Adrenal gland (tissue), 12 donors: ENCODE measurements around the gene ARHGEF4. TPM values are rescaled to one million over a fixed set of nuclear protein-coding genes. Genes with fewer than 3 reads are reported as not detected.
A peak's percentile ranks its signal among the peaks of the same experiment; 100 is the strongest.

Experiments used
- DNase-seq, 7 donors: peaks; one replicate each; pipeline ENCODE4 v3.0.0-alpha.2; 2019 to 2020
- H3K27ac ChIP-seq, 5 donors: fragments of 200-600 bp; sonication (generic) in 4 of 5; 1 replicate in 3 of 5; 2 replicates in 2 of 5; pipeline versions ENCODE4 v1.5.1 to v1.8.0; 2016 to 2020; ENCODE audit warnings: mild to moderate bottlenecking in 1 of 5
- H3K27me3 ChIP-seq: fragments of 200-600 bp; 2 replicates; pipeline ENCODE4 v1.8.0; 2021
- H3K36me3 ChIP-seq, 2 donors: fragments of 200-600 bp; replicated peaks in 1 of 2; 1 replicate in 1 of 2; 2 replicates in 1 of 2; pipeline versions ENCODE4 v1.5.1 to v1.8.0; 2018 to 2022
- H3K4me1 ChIP-seq, 2 donors: fragments of 200-600 bp; replicated peaks in 1 of 2; 1 replicate in 1 of 2; 2 replicates in 1 of 2; pipeline versions ENCODE4 v1.5.1 to v1.8.0; 2018 to 2021
- H3K4me3 ChIP-seq, 4 donors: fragments of 200-600 bp; sonication (generic) in 3 of 4; one replicate each; pipeline ENCODE4 v1.5.1; 2016 to 2018
- H3K9me3 ChIP-seq, 3 donors: fragments of 200-600 bp; sonication (generic) in 1 of 3; replicated peaks in 1 of 3; 1 replicate in 2 of 3; 2 replicates in 1 of 3; pipeline versions ENCODE4 v1.5.1 to v1.8.0; 2016 to 2021
- CTCF ChIP-seq, 6 experiments: fragments of 450-650 bp in 4 of 6; fragments of 200-600 bp in 2 of 6; sonication (generic) in 1 of 6; IDR thresholded peaks; 1 replicate in 5 of 6; 2 replicates in 1 of 6; pipeline versions ENCODE4 v1.5.1 to v1.8.0; 2016 to 2021; ENCODE audit warnings: antibody characterized with exemption in 6 of 6, mild to moderate bottlenecking in 2 of 6, moderate library complexity in 1 of 6
- POLR2A ChIP-seq, 2 donors: fragments of 450-650 bp; IDR thresholded peaks; one replicate each; pipeline ENCODE4 v1.6.1; 2017; ENCODE audit warnings: antibody characterized with exemption in 2 of 2, mild to moderate bottlenecking in 2 of 2, moderate library complexity in 1 of 2
- WGBS, 4 donors: extraction: QIAGEN DNeasy Blood & Tissue Kit in 2 of 4; methylation state at CpG; one replicate each; pipeline versions ENCODE4 v1.1.5 to v1.1.7; 2013 to 2017; 5-methylcytosine and 5-hydroxymethylcytosine counted together
- intact Hi-C, 2 donors: fragments of 100-400 bp; cut with DNase I; formaldehyde crosslinking; loops; one replicate each; pipeline versions ENCODE4 v1.14.1 to v1.15.0; 2022 to 2023
- polyA plus RNA-seq, 3 donors: library from polyadenylated mRNA; stranded (reverse); fragments of 200-250 nt in 2 of 3; fragments of 350-450 nt in 1 of 3; fragmentation: Illumina TruSeq in 1 of 3; extraction: RNeasy Lipid Tissue Mini Kit (QIAGEN cat#74804) in 1 of 3; gene quantifications; one replicate each; pipeline ENCODE4 v1.2.3, GENCODE V29; 2013 to 2014
- total RNA-seq, 9 donors: library from RNA; depleted of rRNA in 4 of 9; stranded (reverse); fragments of >200 nt in 4 of 9; fragments of 120-200 nt in 1 of 9; fragmentation: NEBNext Ultra II Directional in 1 of 9; extraction: Animal tissue kit (Norgen Biotek cat#: 25700) in 1 of 9; gene quantifications; one replicate each; pipeline versions ENCODE4 v1.1.0 to v1.2.4, GENCODE V29; 2013 to 2023
- donor health status: healthy with polysubstance abuse.
- donor health status: Bipolar disorder and iron deficiency.
- donor health status: DM: yes; HTN: yes; CAD: no.
- donor health status: DM: no; HTN: no; CAD: no.
- donor health status: DM: no; HTN: no; CAD: no.
- donor health status: DM: yes; HTN: yes; CAD: no.

Gene ARHGEF4
- total and polyA plus RNA-seq, 12 donors = 0.97 to 40.4 (median 5.1) TPM

GRCh38 chr2:130963196-130963848 is 126.6 kb downstream of the ARHGEF4 start:
- no peak for DNase-seq
- peaks cover 0 to 5% of the 10 kb centered on the region in 2 donors for H3K4me1 ChIP-seq
- 0 to 5% (median 2%) methylated on average over 1 to 90 of the region's 90 CpGs for WGBS, 4 donors
- no peak overlapping the region for H3K4me3 ChIP-seq
- peaks cover 7% of the 10 kb centered on the region for H3K27me3 ChIP-seq
- H3K9me3 ChIP-seq = no peaks in the 10 kb centered on the region
- TF ChIP-seq CTCF (IDR thresholded peaks at IDR 0.05) (no peak), POLR2A (IDR thresholded peaks at IDR 0.05) (no peak)
- no peak overlapping the region for H3K27ac ChIP-seq
- H3K36me3 ChIP-seq = no peaks in the 10 kb centered on the region
- intact Hi-C loops = no loop called here

- peak in 3 of 7 donors; percentile 16 to 29 (median 18) for DNase-seq
- H3K27ac ChIP-seq = no peak overlapping the region
- no peak for TF ChIP-seq POLR2A (IDR thresholded peaks at IDR 0.05)
- peak in 1 of 6 experiments; percentile 3 for TF ChIP-seq CTCF (IDR thresholded peaks at IDR 0.05)
- no peaks in the 10 kb centered on the region for H3K36me3 ChIP-seq
- peaks cover 7% of the 10 kb centered on the region for H3K27me3 ChIP-seq
- intact Hi-C loops = no loop called here
- 2 to 5% (median 4%) methylated on average over 19 to 84 of the region's 84 CpGs for WGBS, 4 donors
- no peaks in the 10 kb centered on the region for H3K9me3 ChIP-seq
- no peak overlapping the region for H3K4me3 ChIP-seq
- H3K4me1 ChIP-seq = peaks cover 0 to 5% of the 10 kb centered on the region in 2 donors
These were observed 127.4 kb downstream of the ARHGEF4 start for GRCh38 chr2:130963849-130964793.

GRCh38 chr2:130964931-130965330 is 128.2 kb downstream of the ARHGEF4 start:
- H3K27me3 ChIP-seq = peaks cover 7% of the 10 kb centered on the region
- no peak overlapping the region for H3K4me3 ChIP-seq
- H3K36me3 ChIP-seq = no peaks in the 10 kb centered on the region
- no peak for TF ChIP-seq POLR2A (IDR thresholded peaks at IDR 0.05)
- no peak for TF ChIP-seq CTCF (IDR thresholded peaks at IDR 0.05)
- intact Hi-C loops = no loop called here
- DNase-seq = no peak
- no peaks in the 10 kb centered on the region for H3K9me3 ChIP-seq
- H3K4me1 ChIP-seq = peaks cover 0 to 5% of the 10 kb centered on the region in 2 donors
- 56 to 68% (median 59%) methylated on average over 3 of the region's 3 CpGs for WGBS, 4 donors
- H3K27ac ChIP-seq = no peak overlapping the region

GRCh38 chr2:130966149-130966774 is 129.5 kb downstream of the ARHGEF4 start:
- H3K27ac ChIP-seq = no peak overlapping the region
- no peaks in the 10 kb centered on the region for H3K36me3 ChIP-seq
- H3K9me3 ChIP-seq = no peaks in the 10 kb centered on the region
- peaks cover 0 to 5% of the 10 kb centered on the region in 2 donors for H3K4me1 ChIP-seq
- H3K4me3 ChIP-seq = no peak overlapping the region
- no peak for DNase-seq
- intact Hi-C loops = no loop called here
- WGBS, 4 donors = 42 to 84% (median 64%) methylated on average over 14 to 15 of the region's 15 CpGs
- TF ChIP-seq POLR2A (IDR thresholded peaks at IDR 0.05) (no peak), CTCF (IDR thresholded peaks at IDR 0.05) (no peak)
- H3K27me3 ChIP-seq = peaks cover 7% of the 10 kb centered on the region
